Measurements from ENCODE around the gene TRMO.

DNA sequence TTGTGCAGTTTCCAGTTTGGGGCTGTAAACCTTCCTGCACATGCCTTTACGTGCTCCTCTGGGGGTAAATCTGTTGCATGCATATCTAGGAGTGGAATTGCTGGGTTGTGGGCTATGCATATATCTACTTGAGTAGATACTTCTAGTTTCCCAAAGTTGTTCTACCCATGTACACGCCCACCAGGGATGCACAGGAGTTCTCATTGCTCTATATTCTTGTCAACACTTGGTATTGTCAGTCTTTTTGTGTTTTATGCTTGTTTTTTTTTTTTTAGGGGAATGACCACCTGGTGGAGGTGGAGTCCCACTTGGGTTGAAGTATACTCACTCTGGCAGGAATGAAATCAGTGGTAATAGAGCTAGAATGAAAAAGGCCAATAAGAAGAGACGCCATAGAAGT, 46.2 kb downstream of the TRMO start:
- TF ChIP-seq, protein P1, sequence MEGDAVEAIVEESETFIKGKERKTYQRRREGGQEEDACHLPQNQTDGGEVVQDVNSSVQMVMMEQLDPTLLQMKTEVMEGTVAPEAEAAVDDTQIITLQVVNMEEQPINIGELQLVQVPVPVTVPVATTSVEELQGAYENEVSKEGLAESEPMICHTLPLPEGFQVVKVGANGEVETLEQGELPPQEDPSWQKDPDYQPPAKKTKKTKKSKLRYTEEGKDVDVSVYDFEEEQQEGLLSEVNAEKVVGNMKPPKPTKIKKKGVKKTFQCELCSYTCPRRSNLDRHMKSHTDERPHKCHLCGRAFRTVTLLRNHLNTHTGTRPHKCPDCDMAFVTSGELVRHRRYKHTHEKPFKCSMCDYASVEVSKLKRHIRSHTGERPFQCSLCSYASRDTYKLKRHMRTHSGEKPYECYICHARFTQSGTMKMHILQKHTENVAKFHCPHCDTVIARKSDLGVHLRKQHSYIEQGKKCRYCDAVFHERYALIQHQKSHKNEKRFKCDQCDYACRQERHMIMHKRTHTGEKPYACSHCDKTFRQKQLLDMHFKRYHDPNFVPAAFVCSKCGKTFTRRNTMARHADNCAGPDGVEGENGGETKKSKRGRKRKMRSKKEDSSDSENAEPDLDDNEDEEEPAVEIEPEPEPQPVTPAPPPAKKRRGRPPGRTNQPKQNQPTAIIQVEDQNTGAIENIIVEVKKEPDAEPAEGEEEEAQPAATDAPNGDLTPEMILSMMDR (conservative IDR thresholded peaks at IDR 0.05; ENCODE audit: low read depth in 2 of 2): no peak
- TF ChIP-seq POLR2AphosphoS5 (IDR thresholded peaks at IDR 0.05; ENCODE audit: low read depth) (no peak), EZH2 (IDR thresholded peaks at IDR 0.05; ENCODE audit: low read depth, unreplicated experiment) (no peak), JUNB (IDR thresholded peaks at IDR 0.05; ENCODE audit: unreplicated experiment) (no peak), EZH2phosphoT487 (IDR thresholded peaks at IDR 0.05; ENCODE audit: unreplicated experiment) (no peak), NANOG (IDR thresholded peaks at IDR 0.05; ENCODE audit: borderline replicate concordance) (no peak)
- TF ChIP-seq, protein P2, sequence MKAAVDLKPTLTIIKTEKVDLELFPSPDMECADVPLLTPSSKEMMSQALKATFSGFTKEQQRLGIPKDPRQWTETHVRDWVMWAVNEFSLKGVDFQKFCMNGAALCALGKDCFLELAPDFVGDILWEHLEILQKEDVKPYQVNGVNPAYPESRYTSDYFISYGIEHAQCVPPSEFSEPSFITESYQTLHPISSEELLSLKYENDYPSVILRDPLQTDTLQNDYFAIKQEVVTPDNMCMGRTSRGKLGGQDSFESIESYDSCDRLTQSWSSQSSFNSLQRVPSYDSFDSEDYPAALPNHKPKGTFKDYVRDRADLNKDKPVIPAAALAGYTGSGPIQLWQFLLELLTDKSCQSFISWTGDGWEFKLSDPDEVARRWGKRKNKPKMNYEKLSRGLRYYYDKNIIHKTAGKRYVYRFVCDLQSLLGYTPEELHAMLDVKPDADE (IDR thresholded peaks at IDR 0.05): no peak
- TF ChIP-seq, protein P3, sequence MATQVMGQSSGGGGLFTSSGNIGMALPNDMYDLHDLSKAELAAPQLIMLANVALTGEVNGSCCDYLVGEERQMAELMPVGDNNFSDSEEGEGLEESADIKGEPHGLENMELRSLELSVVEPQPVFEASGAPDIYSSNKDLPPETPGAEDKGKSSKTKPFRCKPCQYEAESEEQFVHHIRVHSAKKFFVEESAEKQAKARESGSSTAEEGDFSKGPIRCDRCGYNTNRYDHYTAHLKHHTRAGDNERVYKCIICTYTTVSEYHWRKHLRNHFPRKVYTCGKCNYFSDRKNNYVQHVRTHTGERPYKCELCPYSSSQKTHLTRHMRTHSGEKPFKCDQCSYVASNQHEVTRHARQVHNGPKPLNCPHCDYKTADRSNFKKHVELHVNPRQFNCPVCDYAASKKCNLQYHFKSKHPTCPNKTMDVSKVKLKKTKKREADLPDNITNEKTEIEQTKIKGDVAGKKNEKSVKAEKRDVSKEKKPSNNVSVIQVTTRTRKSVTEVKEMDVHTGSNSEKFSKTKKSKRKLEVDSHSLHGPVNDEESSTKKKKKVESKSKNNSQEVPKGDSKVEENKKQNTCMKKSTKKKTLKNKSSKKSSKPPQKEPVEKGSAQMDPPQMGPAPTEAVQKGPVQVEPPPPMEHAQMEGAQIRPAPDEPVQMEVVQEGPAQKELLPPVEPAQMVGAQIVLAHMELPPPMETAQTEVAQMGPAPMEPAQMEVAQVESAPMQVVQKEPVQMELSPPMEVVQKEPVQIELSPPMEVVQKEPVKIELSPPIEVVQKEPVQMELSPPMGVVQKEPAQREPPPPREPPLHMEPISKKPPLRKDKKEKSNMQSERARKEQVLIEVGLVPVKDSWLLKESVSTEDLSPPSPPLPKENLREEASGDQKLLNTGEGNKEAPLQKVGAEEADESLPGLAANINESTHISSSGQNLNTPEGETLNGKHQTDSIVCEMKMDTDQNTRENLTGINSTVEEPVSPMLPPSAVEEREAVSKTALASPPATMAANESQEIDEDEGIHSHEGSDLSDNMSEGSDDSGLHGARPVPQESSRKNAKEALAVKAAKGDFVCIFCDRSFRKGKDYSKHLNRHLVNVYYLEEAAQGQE (IDR thresholded peaks at IDR 0.05; ENCODE audit: unreplicated experiment): no peak

Data from GM23338 (cell line).